Neural progenitor cell (in vitro differentiated cells): ENCODE measurements around the gene ATOH8. TPM values are rescaled to one million over a fixed set of nuclear protein-coding genes. Genes with fewer than 3 reads are reported as not detected.

Experiments used
- DNase-seq: peaks from one replicate; pipeline ENCODE4 v3.0.0-alpha.2; 2016; ENCODE audit warnings: low spot score
- H2AFZ ChIP-seq: fragments of 200-600 bp; sonication (generic); replicated peaks from 2 replicates; pipeline ENCODE4 v1.6.1; 2016; ENCODE audit warnings: antibody characterized with exemption
- H3F3A ChIP-seq: fragments of 200-600 bp; sonication (generic); 2 replicates; pipeline ENCODE4 v1.6.1; 2016; ENCODE audit warnings: antibody characterized with exemption, low read depth
- H3K27ac ChIP-seq: fragments of 200-600 bp; sonication (generic); 2 replicates; pipeline ENCODE4 v1.5.1; 2016; ENCODE audit warnings: mild to moderate bottlenecking
- H3K27me3 ChIP-seq: fragments of 200-600 bp; sonication (generic); 2 replicates; pipeline ENCODE4 v1.6.1; 2016; ENCODE audit warnings: mild to moderate bottlenecking, moderate library complexity
- H3K36me3 ChIP-seq: fragments of 200-600 bp; sonication (generic); 2 replicates; pipeline ENCODE4 v1.5.1; 2016
- H3K4me1 ChIP-seq: fragments of 200-600 bp; sonication (generic); 2 replicates; pipeline ENCODE4 v1.6.1; 2016; ENCODE audit warnings: mixed run types
- H3K4me2 ChIP-seq: fragments of 200-600 bp; sonication (generic); 2 replicates; pipeline ENCODE4 v1.6.1; 2016
- H3K4me3 ChIP-seq: fragments of 200-600 bp; sonication (generic); 2 replicates; pipeline ENCODE4 v1.5.1; 2016
- H3K79me2 ChIP-seq: fragments of 200-600 bp; sonication (generic); 2 replicates; pipeline ENCODE4 v1.6.1; 2016; ENCODE audit warnings: low read depth
- H3K9ac ChIP-seq: fragments of 200-600 bp; sonication (generic); 2 replicates; pipeline ENCODE4 v1.6.1; 2016
- H3K9me3 ChIP-seq: fragments of 200-600 bp; sonication (generic); 2 replicates; pipeline ENCODE4 v1.5.1; 2016; ENCODE audit warnings: low read depth
- H4K20me1 ChIP-seq: fragments of 200-600 bp; sonication (generic); 2 replicates; pipeline ENCODE4 v1.6.1; 2016; ENCODE audit warnings: low read depth
- H3K27ac Mint-ChIP-seq: 3 replicates; pipeline ENCODE4 v1.8.0; 2021; ENCODE audit warnings: mixed read lengths
- H3K27me3 Mint-ChIP-seq: 2 replicates; pipeline ENCODE4 v1.8.0; 2022; ENCODE audit warnings: low read depth, mild to moderate bottlenecking, inconsistent platforms, moderate library complexity, mixed read lengths; ENCODE audit not compliant: insufficient read depth
- H3K36me3 Mint-ChIP-seq: 3 replicates; pipeline ENCODE4 v1.8.0; 2021; ENCODE audit warnings: mixed read lengths
- H3K4me1 Mint-ChIP-seq: 3 replicates; pipeline ENCODE4 v1.8.0; 2021; ENCODE audit warnings: mixed read lengths
- H3K4me3 Mint-ChIP-seq: 3 replicates; pipeline ENCODE4 v1.8.0; 2021; ENCODE audit warnings: mild to moderate bottlenecking, moderate library complexity, mixed read lengths
- H3K9me3 Mint-ChIP-seq: 3 replicates; pipeline ENCODE4 v1.8.0; 2020; ENCODE audit warnings: mixed read lengths
- CTCF ChIP-seq: fragments of 200-600 bp; sonication (generic); IDR thresholded peaks from 2 replicates; pipeline ENCODE4 v1.5.1; 2017; ENCODE audit warnings: antibody characterized with exemption, mild to moderate bottlenecking
- EZH2 ChIP-seq: fragments of 200-600 bp; sonication (generic); IDR thresholded peaks from 2 replicates; pipeline ENCODE4 v1.6.1; 2017; ENCODE audit warnings: antibody characterized with exemption, mild to moderate bottlenecking, moderate library complexity
- EZH2phosphoT487 ChIP-seq: fragments of 200-600 bp; sonication (generic); IDR thresholded peaks from 2 replicates; pipeline ENCODE4 v1.6.1; 2017; ENCODE audit warnings: antibody characterized with exemption
- total RNA-seq: library from RNA; depleted of rRNA; stranded (reverse); fragments of >200 nt; gene quantifications from 2 replicates; pipeline ENCODE4 v1.2.3, GENCODE V29; 2015; ENCODE audit warnings: low replicate concordance

The ATOH8 gene
- total RNA-seq, 1 donor from 2014 or later: not detected

DNA sequence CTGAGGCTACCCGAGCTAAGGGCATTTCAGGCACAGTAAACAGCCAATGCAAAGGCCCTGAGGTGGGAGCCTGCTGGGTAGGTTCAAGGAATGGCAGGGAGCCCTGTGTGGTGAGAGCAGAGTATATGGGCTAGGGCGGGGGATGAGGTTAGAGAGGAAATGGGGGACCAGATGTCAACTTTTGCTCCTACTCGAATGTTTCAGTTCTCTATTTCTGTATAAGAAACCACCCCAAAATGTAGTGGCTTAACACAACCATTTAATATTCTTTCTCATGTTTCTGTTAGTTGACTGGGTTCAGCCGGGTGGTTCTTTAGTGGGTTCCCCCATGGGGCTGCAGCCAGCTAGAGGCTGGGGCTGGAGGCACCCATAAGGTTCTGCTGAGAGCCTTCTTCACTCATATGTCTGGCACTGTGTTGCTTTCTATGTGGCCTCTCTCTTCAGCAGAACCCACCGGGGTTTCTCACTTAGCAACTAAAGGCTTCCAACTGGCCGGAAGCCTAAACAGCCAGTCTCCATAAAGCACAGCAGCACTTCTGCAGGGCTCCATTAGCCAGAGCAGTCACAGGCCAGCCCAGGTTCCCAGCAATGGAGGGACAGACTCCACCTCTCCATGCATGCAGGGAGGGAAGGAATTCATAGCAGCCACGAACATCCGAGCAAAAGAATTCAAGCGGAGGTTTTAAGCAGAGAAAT is 5.6 kb upstream of the ATOH8 start:
- H3K9me3 ChIP-seq: no peaks in the 10 kb centered on the region
- Mint-ChIP-seq H3K9me3 (peaks cover 3% of the 10 kb centered on the region), H3K4me3 (no peak overlapping the region), H3K36me3 (no peaks in the 10 kb centered on the region), H3K27me3 (peaks cover 22% of the 10 kb centered on the region), H3K27ac (no peak overlapping the region), H3K4me1 (peaks cover 64% of the 10 kb centered on the region)
- no peaks in the 10 kb centered on the region for H3K79me2 ChIP-seq
- H3K27ac ChIP-seq: no peak overlapping the region
- peaks cover 7% of the 10 kb centered on the region for H3F3A ChIP-seq
- H3K4me3 ChIP-seq: no peak overlapping the region
- no peak for DNase-seq
- H2AFZ ChIP-seq: no peak overlapping the region
- H3K4me1 ChIP-seq: peaks cover 12% of the 10 kb centered on the region
- no peaks in the 10 kb centered on the region for H3K36me3 ChIP-seq
- no peak overlapping the region for H3K9ac ChIP-seq
- no peak for TF ChIP-seq CTCF
- no peak for TF ChIP-seq EZH2phosphoT487
- TF ChIP-seq EZH2: no peak
- H3K4me2 ChIP-seq: no peak overlapping the region
- peaks cover 85% of the 10 kb centered on the region for H3K27me3 ChIP-seq
- H4K20me1 ChIP-seq: peaks cover 14% of the 10 kb centered on the region

DNA sequence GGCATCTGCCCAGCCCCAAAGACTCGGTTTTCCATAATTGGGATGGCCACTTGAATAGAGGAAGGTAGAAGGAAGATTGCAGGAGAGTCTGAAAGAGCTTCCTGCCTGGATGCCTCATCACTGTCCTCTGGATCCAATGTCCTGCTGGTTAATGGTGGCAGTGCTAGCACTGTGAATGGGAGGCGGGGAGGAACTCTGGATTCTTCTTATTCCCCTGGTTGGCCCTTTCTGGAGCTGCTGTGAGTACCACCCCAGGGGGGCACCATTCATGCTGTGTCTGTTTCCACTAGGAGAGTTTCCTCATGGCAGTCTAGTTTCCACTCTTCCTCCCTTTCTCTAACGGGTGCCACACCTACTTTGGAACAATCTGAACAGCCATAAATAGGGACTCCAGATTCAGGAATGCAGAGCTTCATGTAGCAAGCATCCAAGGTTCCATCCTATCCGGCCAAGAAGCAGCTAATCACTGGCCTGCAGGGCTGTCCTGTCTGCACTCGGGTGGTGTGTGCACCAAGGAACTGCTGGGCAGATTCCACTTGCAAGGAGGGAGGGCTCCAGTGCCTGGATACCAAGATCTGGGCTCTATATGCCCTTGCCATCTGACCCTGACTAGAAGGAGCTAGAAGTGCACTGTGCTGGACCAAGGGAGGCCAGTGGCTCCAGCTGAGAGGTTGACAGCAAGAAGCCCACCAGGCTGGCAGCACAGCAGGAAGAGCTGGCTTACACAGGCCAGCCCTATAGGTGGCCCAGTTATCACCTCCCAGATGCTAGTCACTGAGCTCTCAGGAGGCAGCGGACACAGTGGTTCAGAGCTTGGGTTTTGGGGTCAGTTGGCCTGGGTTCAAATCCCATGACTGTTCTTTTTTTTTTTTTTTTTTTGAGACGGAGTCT is 4.6 kb upstream of the ATOH8 start:
- Histone ChIP-seq H2AFZ (no peak overlapping the region), H3F3A (peaks cover 13% of the 10 kb centered on the region), H3K9ac (no peak overlapping the region), H3K4me1 (peaks cover 14% of the 10 kb centered on the region), H3K4me2 (no peak overlapping the region), H3K79me2 (no peaks in the 10 kb centered on the region), H4K20me1 (peaks cover 15% of the 10 kb centered on the region), H3K4me3 (no peak overlapping the region), H3K27ac (no peak overlapping the region), H3K9me3 (no peaks in the 10 kb centered on the region), H3K27me3 (peaks cover 91% of the 10 kb centered on the region), H3K36me3 (no peaks in the 10 kb centered on the region)
- Mint-ChIP-seq H3K9me3 (peaks cover 3% of the 10 kb centered on the region), H3K36me3 (no peaks in the 10 kb centered on the region), H3K4me3 (no peak overlapping the region), H3K27me3 (peaks cover 20% of the 10 kb centered on the region), H3K27ac (no peak overlapping the region), H3K4me1 (peaks cover 53% of the 10 kb centered on the region)
- DNase-seq: no peak
- no peak for TF ChIP-seq EZH2

GRCh38 chr2:85750587-85751575 is 2.9 kb upstream of the ATOH8 start:
- H3K27ac Mint-ChIP-seq: no peak overlapping the region
- DNase-seq: peak; percentile 76
- Histone ChIP-seq H2AFZ (no peak overlapping the region), H3K4me2 (no peak overlapping the region), H3K36me3 (no peaks in the 10 kb centered on the region), H3K9me3 (no peaks in the 10 kb centered on the region), H3K4me3 (no peak overlapping the region), H3K79me2 (no peaks in the 10 kb centered on the region), H3K27ac (no peak overlapping the region), H3F3A (peaks cover 13% of the 10 kb centered on the region), H3K9ac (no peak overlapping the region), H3K27me3 (peaks cover 95% of the 10 kb centered on the region), H3K4me1 (peaks cover 27% of the 10 kb centered on the region), H4K20me1 (peaks cover 27% of the 10 kb centered on the region)
- H3K4me1 Mint-ChIP-seq: peaks cover 48% of the 10 kb centered on the region
- no peaks in the 10 kb centered on the region for H3K36me3 Mint-ChIP-seq
- peak overlapping the region; percentile 67 for H3K4me3 Mint-ChIP-seq
- peaks cover 3% of the 10 kb centered on the region for H3K9me3 Mint-ChIP-seq
- peaks cover 20% of the 10 kb centered on the region for H3K27me3 Mint-ChIP-seq
- TF ChIP-seq EZH2: no peak
- no peak for TF ChIP-seq EZH2phosphoT487
- TF ChIP-seq CTCF: peak; percentile 86
